Chondrocyte (in vitro differentiated cells): Measurements from ENCODE around the gene DYNLRB1. TPM values are rescaled to one million over a fixed set of nuclear protein-coding genes. Genes with fewer than 3 reads are reported as not detected.

Experiments
- DNase-seq: peaks from one replicate; pipeline ENCODE4 v3.0.0; 2021; ENCODE audit warnings: mixed read lengths, low spot score
- H3K27ac Mint-ChIP-seq: one replicate; pipeline ENCODE4 v1.8.0; 2021; ENCODE audit warnings: mild to moderate bottlenecking, moderate library complexity, mixed read lengths; ENCODE audit not compliant: unreplicated experiment
- H3K27me3 Mint-ChIP-seq: 2 replicates; pipeline ENCODE4 v1.8.0; 2021; ENCODE audit warnings: low read depth, mixed read lengths
- H3K36me3 Mint-ChIP-seq: 2 replicates; pipeline ENCODE4 v1.8.0; 2021; ENCODE audit warnings: low read depth, mixed read lengths
- H3K4me1 Mint-ChIP-seq: 2 replicates; pipeline ENCODE4 v1.8.0; 2021; ENCODE audit warnings: low read depth, mild to moderate bottlenecking, mixed read lengths
- H3K4me3 Mint-ChIP-seq: one replicate; pipeline ENCODE4 v1.8.0; 2021; ENCODE audit warnings: mild to moderate bottlenecking, moderate library complexity, mixed read lengths; ENCODE audit not compliant: unreplicated experiment
- H3K9me3 Mint-ChIP-seq: 2 replicates; pipeline ENCODE4 v1.8.0; 2021; ENCODE audit warnings: low read depth, mixed read lengths
- CTCF ChIP-seq: fragments of 200-600 bp; sonication (generic); IDR thresholded peaks from 2 replicates; pipeline ENCODE4 v1.5.0; 2021; ENCODE audit warnings: antibody characterized with exemption, mild to moderate bottlenecking, moderate library complexity
- total RNA-seq: library from RNA; stranded (reverse); gene quantifications from 3 replicates; pipeline ENCODE4 v1.2.1, GENCODE V29; 2021

The DYNLRB1 gene
- total RNA-seq, 1 donor from 2014 or later: 199 TPM

- Mint-ChIP-seq H3K27ac (no peak overlapping the region), H3K36me3 (peaks cover 4% of the 10 kb centered on the region), H3K4me1 (peaks cover 11% of the 10 kb centered on the region), H3K4me3 (no peak overlapping the region), H3K9me3 (no peaks in the 10 kb centered on the region), H3K27me3 (no peaks in the 10 kb centered on the region)
- DNase-seq: no peak
- no peak for TF ChIP-seq CTCF
These were observed 68.8 kb downstream of the DYNLRB1 start for GRCh38 chr20:34585019-34585418.

- DNase-seq: no peak
- H3K4me1 Mint-ChIP-seq: peaks cover 7% of the 10 kb centered on the region
- no peak for TF ChIP-seq CTCF
- peaks cover 2% of the 10 kb centered on the region for H3K36me3 Mint-ChIP-seq
- no peak overlapping the region for H3K4me3 Mint-ChIP-seq
- H3K27ac Mint-ChIP-seq: no peak overlapping the region
- H3K9me3 Mint-ChIP-seq: no peaks in the 10 kb centered on the region
- H3K27me3 Mint-ChIP-seq: no peaks in the 10 kb centered on the region
These were observed 70.4 kb downstream of the DYNLRB1 start for GRCh38 chr20:34586488-34587163.

Other genes starting within 250 kb of the DYNLRB1 start
- gene AHCY, start 213.1 kb upstream of the DYNLRB1 start, total RNA-seq: 98.0 to 166 TPM (median 162 TPM) in 3 replicates
- gene ITCH, start 153.1 kb upstream of the DYNLRB1 start, total RNA-seq: 58.2 to 96.9 TPM (median 84.8 TPM) in 3 replicates
- 49.4 to 128 TPM (median 120 TPM) in 3 replicates for gene MAP1LC3A, start 42.3 kb downstream of the DYNLRB1 start, total RNA-seq
- 19.8 to 21.2 TPM (median 20.4 TPM) in 3 replicates for gene PIGU, start 160.7 kb downstream of the DYNLRB1 start, total RNA-seq
- gene TP53INP2, start 187.9 kb downstream of the DYNLRB1 start, total RNA-seq: 31.7 to 59.8 TPM (median 58.7 TPM) in 3 replicates